Neural cell (in vitro differentiated cells): ENCODE results near the gene CYP4F12.

Experiments used
- EP300 ChIP-seq: fragments of 450-650 bp; conservative IDR thresholded peaks from 2 replicates; pipeline ENCODE4 v1.6.1; 2014; ENCODE audit warnings: antibody characterized with exemption, mild to moderate bottlenecking, moderate library complexity; ENCODE audit not compliant: poor library complexity, severe bottlenecking
- SMC3 ChIP-seq: fragments of 450-650 bp; conservative IDR thresholded peaks from 2 replicates; pipeline ENCODE4 v1.6.1; 2014; ENCODE audit warnings: antibody characterized with exemption, mild to moderate bottlenecking, moderate library complexity; ENCODE audit not compliant: poor library complexity
- TF ChIP-seq, protein P1 (sequence below): fragments of 450-650 bp; IDR thresholded peaks from 2 replicates; pipeline ENCODE4 v1.5.1; 2014; ENCODE audit warnings: antibody characterized with exemption, mild to moderate bottlenecking, moderate library complexity; ENCODE audit not compliant: poor library complexity, severe bottlenecking

GRCh38 chr19:15727724-15728123 is 54.8 kb downstream of the CYP4F12 start, which contains the start of gene OR10H2:
- TF ChIP-seq, protein P1, sequence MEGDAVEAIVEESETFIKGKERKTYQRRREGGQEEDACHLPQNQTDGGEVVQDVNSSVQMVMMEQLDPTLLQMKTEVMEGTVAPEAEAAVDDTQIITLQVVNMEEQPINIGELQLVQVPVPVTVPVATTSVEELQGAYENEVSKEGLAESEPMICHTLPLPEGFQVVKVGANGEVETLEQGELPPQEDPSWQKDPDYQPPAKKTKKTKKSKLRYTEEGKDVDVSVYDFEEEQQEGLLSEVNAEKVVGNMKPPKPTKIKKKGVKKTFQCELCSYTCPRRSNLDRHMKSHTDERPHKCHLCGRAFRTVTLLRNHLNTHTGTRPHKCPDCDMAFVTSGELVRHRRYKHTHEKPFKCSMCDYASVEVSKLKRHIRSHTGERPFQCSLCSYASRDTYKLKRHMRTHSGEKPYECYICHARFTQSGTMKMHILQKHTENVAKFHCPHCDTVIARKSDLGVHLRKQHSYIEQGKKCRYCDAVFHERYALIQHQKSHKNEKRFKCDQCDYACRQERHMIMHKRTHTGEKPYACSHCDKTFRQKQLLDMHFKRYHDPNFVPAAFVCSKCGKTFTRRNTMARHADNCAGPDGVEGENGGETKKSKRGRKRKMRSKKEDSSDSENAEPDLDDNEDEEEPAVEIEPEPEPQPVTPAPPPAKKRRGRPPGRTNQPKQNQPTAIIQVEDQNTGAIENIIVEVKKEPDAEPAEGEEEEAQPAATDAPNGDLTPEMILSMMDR, result no peak
- TF ChIP-seq EP300, result no peak
- TF ChIP-seq SMC3, result no peak
